ENCODE data around the gene ZNF106. TPM values are rescaled to one million over a fixed set of nuclear protein-coding genes. Genes with fewer than 3 reads are reported as not detected.

The ZNF106 gene
- total RNA-seq, 1 experiment from 2014 or later = 28.2 TPM

- DNase-seq (ENCODE audit: extremely low read depth, low read depth) = no peak
Measured at GRCh38 chr15:42374810-42375209, 116.1 kb downstream of the ZNF106 start.

GRCh38 chr15:42373936-42374335, 117.0 kb downstream of the ZNF106 start:
- no peak for DNase-seq (ENCODE audit: extremely low read depth, low read depth)

GRCh38 chr15:42373274-42373673, 117.7 kb downstream of the ZNF106 start:
- DNase-seq (ENCODE audit: extremely low read depth, low read depth) = no peak

GRCh38 chr15:42371096-42371495, 119.8 kb downstream of the ZNF106 start:
- DNase-seq (ENCODE audit: extremely low read depth, low read depth) = no peak

GRCh38 chr15:42368096-42368495, 122.8 kb downstream of the ZNF106 start:
- no peak for DNase-seq (ENCODE audit: extremely low read depth, low read depth)

- DNase-seq (ENCODE audit: extremely low read depth, low read depth) = no peak
Measured at GRCh38 chr15:42367041-42367440, 123.9 kb downstream of the ZNF106 start.

GRCh38 chr15:42365921-42366550, 124.9 kb downstream of the ZNF106 start:
- no peak for DNase-seq (ENCODE audit: extremely low read depth, low read depth)

GRCh38 chr15:42364529-42364928, 126.4 kb downstream of the ZNF106 start:
- no peak for DNase-seq (ENCODE audit: extremely low read depth, low read depth)

- DNase-seq (ENCODE audit: extremely low read depth, low read depth) = no peak
Measured at GRCh38 chr15:42363942-42364341, 127.0 kb downstream of the ZNF106 start.

- DNase-seq (ENCODE audit: extremely low read depth, low read depth) = no peak
Measured at GRCh38 chr15:42363487-42363886, 127.5 kb downstream of the ZNF106 start.

Small RNAs within 50 kb of the gene (small RNA-seq; reads per million reads assigned to genes)
- 0 reads per million in 2 experiments for gene RNU6-188P

Other genes starting within 250 kb of the ZNF106 start
- gene GANC, start 217.9 kb downstream of the ZNF106 start, total RNA-seq (2014; rRNA removed; shearing (Covaris generic)) = 9.2 and 12.6 TPM in 2 replicates
- gene TMEM87A, start 217.7 kb downstream of the ZNF106 start, total RNA-seq (2014; rRNA removed; shearing (Covaris generic)) = 67.1 and 73.4 TPM in 2 replicates
- 0.43 and 1.6 TPM in 2 replicates for gene CAPN3, start 131.6 kb downstream of the ZNF106 start, total RNA-seq (2014; rRNA removed; shearing (Covaris generic))
- gene SNAP23, start 4.5 kb upstream of the ZNF106 start, total RNA-seq (2014; rRNA removed; shearing (Covaris generic)) = 31.6 and 37.9 TPM in 2 replicates
- 19.8 TPM in 2 replicates for gene LRRC57, start 57.7 kb upstream of the ZNF106 start, total RNA-seq (2014; rRNA removed; shearing (Covaris generic))
- gene HAUS2, start 57.7 kb upstream of the ZNF106 start, total RNA-seq (2014; rRNA removed; shearing (Covaris generic)) = 39.3 and 41.3 TPM in 2 replicates
- gene STARD9, start 84.5 kb upstream of the ZNF106 start, total RNA-seq (2014; rRNA removed; shearing (Covaris generic)) = 1.9 and 2.1 TPM in 2 replicates
- gene CDAN1, start 246.0 kb upstream of the ZNF106 start, total RNA-seq (2014; rRNA removed; shearing (Covaris generic)) = 10.6 and 11.1 TPM in 2 replicates

Data from NCI-H460 (cell line).